Glutamatergic neuron (in vitro differentiated cells): ENCODE results near the gene TAX1BP1. TPM values are rescaled to one million over a fixed set of nuclear protein-coding genes. Genes with fewer than 3 reads are reported as not detected.

Source experiments
- DNase-seq: peaks from one replicate; pipeline ENCODE4 v3.0.0; 2022
- H3K27ac Mint-ChIP-seq: one replicate; pipeline ENCODE4 v1.8.0; 2020; ENCODE audit warnings: mild to moderate bottlenecking, mixed read lengths, inconsistent platforms; ENCODE audit not compliant: unreplicated experiment
- H3K27me3 Mint-ChIP-seq: one replicate; pipeline ENCODE4 v1.8.0; 2020; ENCODE audit warnings: mild to moderate bottlenecking, moderate library complexity, mixed read lengths, inconsistent platforms; ENCODE audit not compliant: unreplicated experiment
- H3K36me3 Mint-ChIP-seq: one replicate; pipeline ENCODE4 v1.8.0; 2020; ENCODE audit warnings: mild to moderate bottlenecking, mixed read lengths, inconsistent platforms; ENCODE audit not compliant: unreplicated experiment
- H3K4me1 Mint-ChIP-seq: one replicate; pipeline ENCODE4 v1.8.0; 2020; ENCODE audit warnings: mild to moderate bottlenecking, low read depth, mixed read lengths, inconsistent platforms; ENCODE audit not compliant: unreplicated experiment
- H3K4me3 Mint-ChIP-seq: one replicate; pipeline ENCODE4 v1.8.0; 2020; ENCODE audit warnings: mild to moderate bottlenecking, mixed read lengths, inconsistent platforms; ENCODE audit not compliant: unreplicated experiment
- H3K9me3 Mint-ChIP-seq: one replicate; pipeline ENCODE4 v1.8.0; 2020; ENCODE audit warnings: mild to moderate bottlenecking, moderate library complexity, mixed read lengths, inconsistent platforms; ENCODE audit not compliant: unreplicated experiment
- total RNA-seq: library from RNA; stranded (reverse); fragmentation: NEBNext Ultra II Directional; extraction: Animal tissue kit (Norgen Biotek cat#: 25700); gene quantifications from one replicate; pipeline ENCODE4 v1.2.1, GENCODE V29; 2021; ENCODE audit not compliant: unreplicated experiment
- TF ChIP-seq, protein P1 (sequence below): fragments of 200-600 bp; sonication (generic); IDR thresholded peaks from one replicate; pipeline ENCODE4 v1.5.0; 2021; ENCODE audit not compliant: partially characterized antibody, unreplicated experiment

The TAX1BP1 gene
- total RNA-seq, 1 donor from 2014 or later: 103 TPM

GRCh38 chr7:27860800-27861199 is 120.8 kb downstream of the TAX1BP1 start:
- Mint-ChIP-seq H3K9me3 (peaks cover 5% of the 10 kb centered on the region), H3K27me3 (peaks cover 3% of the 10 kb centered on the region), H3K27ac (no peak overlapping the region), H3K4me1 (peaks cover 4% of the 10 kb centered on the region), H3K4me3 (no peak overlapping the region), H3K36me3 (peaks cover 9% of the 10 kb centered on the region)
- TF ChIP-seq, protein P1, sequence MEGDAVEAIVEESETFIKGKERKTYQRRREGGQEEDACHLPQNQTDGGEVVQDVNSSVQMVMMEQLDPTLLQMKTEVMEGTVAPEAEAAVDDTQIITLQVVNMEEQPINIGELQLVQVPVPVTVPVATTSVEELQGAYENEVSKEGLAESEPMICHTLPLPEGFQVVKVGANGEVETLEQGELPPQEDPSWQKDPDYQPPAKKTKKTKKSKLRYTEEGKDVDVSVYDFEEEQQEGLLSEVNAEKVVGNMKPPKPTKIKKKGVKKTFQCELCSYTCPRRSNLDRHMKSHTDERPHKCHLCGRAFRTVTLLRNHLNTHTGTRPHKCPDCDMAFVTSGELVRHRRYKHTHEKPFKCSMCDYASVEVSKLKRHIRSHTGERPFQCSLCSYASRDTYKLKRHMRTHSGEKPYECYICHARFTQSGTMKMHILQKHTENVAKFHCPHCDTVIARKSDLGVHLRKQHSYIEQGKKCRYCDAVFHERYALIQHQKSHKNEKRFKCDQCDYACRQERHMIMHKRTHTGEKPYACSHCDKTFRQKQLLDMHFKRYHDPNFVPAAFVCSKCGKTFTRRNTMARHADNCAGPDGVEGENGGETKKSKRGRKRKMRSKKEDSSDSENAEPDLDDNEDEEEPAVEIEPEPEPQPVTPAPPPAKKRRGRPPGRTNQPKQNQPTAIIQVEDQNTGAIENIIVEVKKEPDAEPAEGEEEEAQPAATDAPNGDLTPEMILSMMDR: no peak
- DNase-seq: no peak

DNA sequence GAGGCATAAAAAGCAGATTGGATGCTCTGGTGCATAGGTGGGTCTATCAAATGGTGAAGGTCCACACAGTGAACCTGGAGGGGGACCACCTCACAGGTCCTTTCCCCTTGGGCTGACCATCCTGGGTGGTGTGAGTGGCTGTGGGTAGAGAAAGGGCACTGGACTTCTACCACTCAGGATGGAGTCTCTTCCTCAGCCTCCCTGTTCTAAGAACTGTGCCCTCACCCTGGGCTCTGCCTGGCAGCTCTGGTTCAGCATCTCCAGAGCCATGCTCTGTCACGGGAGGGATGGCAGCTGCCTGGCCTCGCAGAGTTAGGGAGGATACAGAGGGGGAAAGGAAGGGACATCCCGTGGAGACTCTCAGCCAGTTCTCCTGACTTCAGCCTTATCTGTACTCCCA is 121.8 kb downstream of the TAX1BP1 start:
- no peak overlapping the region for H3K27ac Mint-ChIP-seq
- H3K4me3 Mint-ChIP-seq: no peak overlapping the region
- H3K36me3 Mint-ChIP-seq: no peaks in the 10 kb centered on the region
- DNase-seq: no peak
- TF ChIP-seq, protein P1: no peak
- no peaks in the 10 kb centered on the region for H3K9me3 Mint-ChIP-seq
- H3K4me1 Mint-ChIP-seq: peaks cover 4% of the 10 kb centered on the region
- H3K27me3 Mint-ChIP-seq: peaks cover 3% of the 10 kb centered on the region

- no peaks in the 10 kb centered on the region for H3K36me3 Mint-ChIP-seq
- H3K4me3 Mint-ChIP-seq: no peak overlapping the region
- no peak overlapping the region for H3K27ac Mint-ChIP-seq
- H3K9me3 Mint-ChIP-seq: no peaks in the 10 kb centered on the region
- no peak for DNase-seq
- H3K4me1 Mint-ChIP-seq: peaks cover 9% of the 10 kb centered on the region
- H3K27me3 Mint-ChIP-seq: peaks cover 8% of the 10 kb centered on the region
- TF ChIP-seq, protein P1: no peak
Observed at GRCh38 chr7:27863880-27864279, 123.9 kb downstream of the TAX1BP1 start.

DNA sequence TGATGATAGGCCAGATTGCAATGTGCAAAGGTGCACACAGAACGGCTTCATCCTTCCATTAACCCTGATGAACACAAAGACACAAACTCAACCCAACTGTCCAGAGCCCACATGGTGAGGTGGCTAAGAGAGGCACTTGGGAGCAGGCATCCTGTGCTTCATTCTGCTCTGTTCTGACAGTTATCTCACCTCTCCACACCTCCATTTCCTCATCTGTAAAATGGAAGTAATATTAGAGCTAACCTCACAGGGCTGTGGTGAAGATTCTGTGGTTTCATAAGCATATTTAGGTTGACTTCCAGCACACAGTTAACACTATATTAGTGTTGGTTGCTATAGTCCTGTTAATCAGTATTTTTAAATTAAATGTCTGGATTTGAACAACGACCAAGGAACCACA is 126.3 kb downstream of the TAX1BP1 start:
- DNase-seq: no peak
- H3K36me3 Mint-ChIP-seq: no peaks in the 10 kb centered on the region
- no peaks in the 10 kb centered on the region for H3K9me3 Mint-ChIP-seq
- H3K27ac Mint-ChIP-seq: no peak overlapping the region
- H3K27me3 Mint-ChIP-seq: peaks cover 5% of the 10 kb centered on the region
- TF ChIP-seq, protein P1: no peak
- peaks cover 9% of the 10 kb centered on the region for H3K4me1 Mint-ChIP-seq
- H3K4me3 Mint-ChIP-seq: no peak overlapping the region

DNA sequence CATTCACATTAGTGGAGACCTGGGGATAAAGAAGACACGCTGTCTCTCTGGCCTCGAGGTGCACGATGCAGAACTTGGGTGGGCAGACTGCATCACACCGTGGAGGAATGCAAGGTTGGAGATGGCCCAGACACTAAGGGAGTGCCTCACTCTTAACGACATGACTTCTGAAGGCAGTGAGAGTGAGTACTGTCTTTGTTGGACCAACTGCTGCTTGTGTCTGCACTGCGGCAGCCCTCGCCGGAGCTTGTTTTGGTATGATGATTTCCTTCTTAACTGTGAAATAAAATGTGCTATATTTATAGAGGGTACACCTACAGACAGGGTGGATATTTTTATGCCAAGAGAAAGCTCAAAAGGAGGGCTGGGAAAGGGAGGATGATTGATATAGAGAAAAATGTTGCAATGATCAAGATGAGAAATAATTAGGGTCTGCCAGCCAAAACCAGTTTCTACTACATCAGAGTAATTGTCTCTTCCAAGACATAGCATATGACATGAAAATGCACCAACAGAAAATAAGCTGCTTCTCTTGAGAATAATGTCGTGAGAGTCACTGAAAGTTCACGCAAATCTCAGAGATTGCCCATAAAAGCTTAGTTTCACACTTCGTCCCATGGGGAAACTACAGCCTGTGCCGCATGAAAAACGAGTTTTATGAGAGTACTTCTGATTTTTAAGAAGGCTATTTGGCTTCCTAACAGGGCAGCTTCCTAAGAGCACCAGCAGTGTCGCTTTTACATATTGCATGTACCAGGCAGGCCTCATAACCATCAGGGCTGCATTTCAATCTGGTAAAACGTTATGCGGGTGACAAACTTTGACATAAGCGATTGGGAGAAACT is 127.1 kb downstream of the TAX1BP1 start:
- no peaks in the 10 kb centered on the region for H3K9me3 Mint-ChIP-seq
- H3K27ac Mint-ChIP-seq: no peak overlapping the region
- no peaks in the 10 kb centered on the region for H3K36me3 Mint-ChIP-seq
- peaks cover 5% of the 10 kb centered on the region for H3K27me3 Mint-ChIP-seq
- H3K4me1 Mint-ChIP-seq: peaks cover 9% of the 10 kb centered on the region
- H3K4me3 Mint-ChIP-seq: no peak overlapping the region
- DNase-seq: no peak
- TF ChIP-seq, protein P1: no peak
